HEK293T (cell line): Measurements from ENCODE around the gene LYPLA2.

Experiments
- CTBP1 ChIP-seq: fragments of 450-650 bp; IDR thresholded peaks from 2 replicates; pipeline ENCODE4 v1.6.1; 2016; ENCODE audit warnings: borderline replicate concordance
- ELF4 ChIP-seq: fragments of 450-650 bp; IDR thresholded peaks from 2 replicates; pipeline ENCODE4 v1.6.1; 2017; ENCODE audit warnings: antibody characterized with exemption
- FOXA1 ChIP-seq: fragments of 450-650 bp; IDR thresholded peaks from 2 replicates; pipeline ENCODE4 v1.6.1; 2016; ENCODE audit warnings: mild to moderate bottlenecking
- HDGF ChIP-seq: fragments of 450-650 bp; IDR thresholded peaks from 2 replicates; pipeline ENCODE4 v1.6.1; 2017; ENCODE audit warnings: antibody characterized with exemption, borderline replicate concordance
- L3MBTL2 ChIP-seq: fragments of 450-650 bp; conservative IDR thresholded peaks from 2 replicates; pipeline ENCODE4 v1.6.1; 2016; ENCODE audit warnings: mild to moderate bottlenecking
- SP1 ChIP-seq: fragments of 450-650 bp; IDR thresholded peaks from 2 replicates; pipeline ENCODE4 v1.6.1; 2017
- ZNF384 ChIP-seq: fragments of 450-650 bp; IDR thresholded peaks from 2 replicates; pipeline ENCODE4 v1.6.1; 2016

DNA sequence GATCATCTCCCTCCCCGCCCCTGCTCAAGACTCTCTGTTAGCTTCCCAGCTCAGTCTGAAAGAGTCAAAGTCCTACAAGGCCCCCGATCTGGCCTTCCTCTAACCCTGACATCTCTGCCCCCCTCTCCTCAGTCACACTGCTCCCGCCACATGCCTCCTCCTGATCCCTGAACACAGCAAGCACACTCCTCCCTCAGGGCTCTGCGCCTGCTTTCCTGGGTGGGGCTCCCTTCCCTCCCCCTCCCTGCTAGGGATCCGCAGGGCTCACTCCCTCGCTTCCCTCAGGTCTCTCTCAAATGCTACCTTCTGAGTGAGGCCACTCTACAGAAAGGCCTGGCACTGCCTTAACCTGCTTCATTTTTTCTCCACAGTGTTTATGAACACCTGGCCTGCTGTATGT lies 15.3 kb downstream of the LYPLA2 start:
- no peak for TF ChIP-seq FOXA1
- TF ChIP-seq CTBP1 = no peak
- TF ChIP-seq SP1 = no peak
- no peak for TF ChIP-seq HDGF
- no peak for TF ChIP-seq ELF4
- no peak for TF ChIP-seq ZNF384
- no peak for TF ChIP-seq L3MBTL2
